ENCODE data around the gene CXorf51A.
"Not testable (repeated sequence)": the region's sequence is repeated elsewhere in the genome, so short reads cannot be mapped to it uniquely, and the experiment has no call there.

The CXorf51A gene

GRCh38 chrX:146814644-146815043 lies at the start of gene CXorf51A:
Gene CXorf51A, minus strand, starts transcription at chrX:146814744. Its CDS starts 21 bp downstream, at chrX:146814723.
- DNase-seq (ENCODE audit: low read depth in 2 of 2), result not testable (repeated sequence)

DNA sequence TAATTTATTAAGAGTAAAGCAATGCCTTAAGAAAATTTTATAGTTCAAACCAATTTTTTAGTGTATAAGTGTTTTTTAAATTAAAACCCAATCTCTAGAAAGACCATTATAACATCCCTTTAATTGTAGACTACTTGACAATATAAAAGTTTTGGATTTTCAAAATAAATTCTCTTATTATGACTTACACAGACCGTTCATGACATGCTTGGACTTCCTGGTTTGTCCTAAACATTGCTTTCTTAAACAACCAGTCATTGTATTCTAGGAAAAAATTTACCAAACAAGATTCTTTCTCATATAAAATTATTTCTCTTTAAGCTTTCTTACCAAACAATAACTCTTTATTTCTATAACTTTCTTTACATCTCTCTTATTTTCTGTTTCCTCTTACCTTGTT lies 49.0 kb upstream of the CXorf51A start:
- no peak for DNase-seq (ENCODE audit: low read depth in 2 of 2)

DNA sequence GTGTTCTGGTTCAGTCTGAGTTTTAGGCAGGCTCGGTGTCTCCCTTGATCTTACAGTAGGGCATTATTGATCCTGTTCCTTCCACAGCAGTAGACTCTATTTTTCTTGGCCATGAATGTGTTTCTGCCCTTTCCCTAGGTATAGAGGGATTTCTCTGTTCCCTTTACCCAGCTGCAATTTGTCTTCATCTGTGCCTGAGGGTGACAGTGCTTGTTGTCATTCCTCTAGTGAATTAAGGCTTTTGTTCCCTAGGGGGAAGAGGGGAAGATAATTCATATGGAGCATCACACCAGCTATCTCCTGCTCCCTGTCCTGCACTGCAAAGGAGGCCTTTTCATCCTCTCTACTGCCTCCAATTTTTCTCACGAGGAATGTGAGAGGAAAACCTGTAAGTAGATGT lies 39.7 kb upstream of the CXorf51A start:
- DNase-seq (ENCODE audit: low read depth in 2 of 2), result no peak

GRCh38 chrX:146831994-146832393 lies 17.4 kb upstream of the CXorf51A start:
- DNase-seq (ENCODE audit: low read depth in 2 of 2), result no peak

- not testable (repeated sequence) for DNase-seq (ENCODE audit: low read depth in 2 of 2)
Observed at GRCh38 chrX:146809471-146809870, 5.1 kb downstream of the CXorf51A start, which contains the start of gene CXorf51B. Gene CXorf51B, plus strand, starts transcription at chrX:146809771. Its CDS starts 21 bp downstream, at chrX:146809792.
